ENCODE measurements around the gene MANBA. TPM values are rescaled to one million over a fixed set of nuclear protein-coding genes. Genes with fewer than 3 reads are reported as not detected.

The MANBA gene
- total RNA-seq, 1 experiment from 2014 or later: 11.2 TPM

GRCh38 chr4:102585329-102585728 is 175.4 kb downstream of the MANBA start:
- TF ChIP-seq CTCF (IDR thresholded peaks at IDR 0.05; ENCODE audit: unreplicated experiment): no peak
- CTCF ChIA-PET: interaction anchor here (0.7 to 0.8 kb wide), 2 partner anchors 131 to 151 kb away, joined by 3 read pairs; no protein-coding TSS in a partner anchor
- H3K4me1 Mint-ChIP-seq (ENCODE audit: insufficient read depth, unreplicated experiment): peaks cover 7% of the 10 kb centered on the region
- H3K27me3 Mint-ChIP-seq (ENCODE audit: insufficient read depth, unreplicated experiment): no peaks in the 10 kb centered on the region
- H3K9me3 Mint-ChIP-seq (ENCODE audit: unreplicated experiment): peaks cover 7% of the 10 kb centered on the region
- intact Hi-C loops (cut with micrococcal nuclease): no loop called here
- peaks cover 87% of the 10 kb centered on the region for H3K36me3 Mint-ChIP-seq (ENCODE audit: insufficient read depth, unreplicated experiment)
- H3K4me3 Mint-ChIP-seq (ENCODE audit: unreplicated experiment): no peak overlapping the region
- POLR2A ChIA-PET: interaction anchor here (1.0 kb wide), 1 partner anchor 21 kb away, joined by 4 read pairs; no protein-coding TSS in a partner anchor
- BruUV-seq (replicated peaks): no TSS peak
- H3K27ac Mint-ChIP-seq (ENCODE audit: low read depth, unreplicated experiment): no peak overlapping the region
- peak; percentile 17 for DNase-seq (ENCODE audit: unreplicated experiment)

- BruUV-seq (replicated peaks): no TSS peak
These were observed 176.7 kb downstream of the MANBA start for GRCh38 chr4:102584091-102584490.

More at GRCh38 chr4:102584091-102584490, 176.7 kb downstream of the MANBA start:
- peaks cover 89% of the 10 kb centered on the region for H3K36me3 Mint-ChIP-seq (ENCODE audit: insufficient read depth, unreplicated experiment)
- POLR2A ChIA-PET: interaction anchor here (0.7 kb wide), 1 partner anchor 411 kb away, joined by 5 read pairs; no protein-coding TSS in a partner anchor
- intact Hi-C loops (cut with micrococcal nuclease): no loop called here
- no peak overlapping the region for H3K27ac Mint-ChIP-seq (ENCODE audit: low read depth, unreplicated experiment)
- no peak overlapping the region for H3K4me3 Mint-ChIP-seq (ENCODE audit: unreplicated experiment)
- H3K9me3 Mint-ChIP-seq (ENCODE audit: unreplicated experiment): no peaks in the 10 kb centered on the region
- no peaks in the 10 kb centered on the region for H3K27me3 Mint-ChIP-seq (ENCODE audit: insufficient read depth, unreplicated experiment)
- CTCF ChIA-PET: interaction anchor here (0.6 to 0.7 kb wide), 3 partner anchors 10 to 594 kb away, joined by 3 to 4 read pairs (median 3); no protein-coding TSS in a partner anchor
- no peak for TF ChIP-seq CTCF (IDR thresholded peaks at IDR 0.05; ENCODE audit: unreplicated experiment)
- DNase-seq (ENCODE audit: unreplicated experiment): no peak
- H3K4me1 Mint-ChIP-seq (ENCODE audit: insufficient read depth, unreplicated experiment): peaks cover 7% of the 10 kb centered on the region

Other genes starting within 250 kb of the MANBA start
- gene UBE2D3, start 66.6 kb upstream of the MANBA start, total RNA-seq (2022): 505 and 547 TPM in 2 replicates
- 35.5 and 35.8 TPM in 2 replicates for gene CISD2, start 108.0 kb upstream of the MANBA start, total RNA-seq (2022)

Measured in MCF 10A (cell line).